IPS DF 19.7 (cell line): Measurements from ENCODE around the gene IGFBP2.

Experiments
- DNase-seq: peaks from one replicate; pipeline ENCODE4 v3.0.0-alpha.2; 2013; ENCODE audit warnings: low read depth, low spot score

The IGFBP2 gene

DNA sequence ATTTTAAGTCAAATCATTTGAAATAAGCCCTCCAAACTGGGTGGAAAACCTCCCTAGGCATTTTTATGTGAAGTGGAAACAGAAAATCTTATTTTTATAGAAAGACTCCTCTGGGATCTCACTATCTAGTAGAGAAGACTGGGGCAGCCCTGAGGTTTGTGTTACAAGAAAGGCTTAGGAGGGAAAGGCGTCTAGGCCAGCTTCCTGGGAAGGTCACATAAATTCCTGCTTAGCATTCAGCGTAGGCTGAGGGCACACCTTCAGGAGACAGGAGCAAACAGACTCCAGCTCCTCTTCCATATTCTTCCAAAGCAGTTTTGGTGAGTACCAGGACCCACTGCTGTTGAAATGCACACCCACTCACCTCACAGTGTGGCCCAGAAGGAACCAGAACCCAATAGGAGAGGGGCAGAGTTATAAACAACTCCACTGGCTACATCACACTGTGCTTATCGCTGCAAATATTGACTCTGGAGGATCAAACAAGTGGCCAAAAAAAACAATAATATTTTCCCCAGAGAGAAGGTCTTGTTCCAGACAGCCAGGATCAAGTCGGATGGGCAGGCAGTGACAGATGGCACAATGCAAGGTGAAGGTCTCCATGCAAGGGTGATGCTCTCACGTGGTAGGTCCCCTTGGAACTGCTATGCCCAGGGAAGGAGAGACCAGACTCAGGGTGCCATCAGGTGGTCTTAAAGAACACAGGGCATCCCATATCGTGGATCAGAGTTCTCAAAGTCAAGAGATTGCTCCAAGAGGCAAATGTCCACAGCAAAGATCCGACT is 17.7 kb upstream of the IGFBP2 start:
- DNase-seq, result no peak

DNA sequence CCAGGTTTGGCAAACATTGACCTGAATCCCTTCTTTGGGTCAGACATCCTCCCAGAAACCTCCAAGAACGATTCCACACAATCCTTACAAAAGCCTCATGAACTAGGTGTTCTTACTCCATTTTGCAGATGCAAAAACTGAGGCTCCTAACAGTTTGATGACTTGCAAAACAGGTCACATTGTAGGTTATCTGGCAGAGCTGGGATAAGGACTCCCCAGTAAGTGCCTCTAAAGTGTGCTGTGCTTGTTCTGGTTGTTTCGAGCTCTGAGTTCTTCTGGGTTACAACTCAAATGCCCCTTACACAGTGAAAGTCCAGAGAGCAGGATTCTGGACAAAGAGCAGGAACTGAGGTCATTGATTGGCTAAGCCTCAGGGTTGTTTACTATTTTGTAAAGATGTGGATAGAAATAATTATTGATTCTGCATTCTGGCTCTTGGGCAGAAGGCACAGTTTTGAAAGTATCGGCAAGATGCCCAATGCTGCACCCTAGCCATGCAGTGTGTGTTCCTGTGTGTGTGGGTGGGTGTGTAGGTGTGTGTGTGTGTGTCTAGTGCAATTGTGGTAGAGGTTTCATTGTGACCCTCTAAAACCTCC is 17.0 kb upstream of the IGFBP2 start:
- no peak for DNase-seq

DNA sequence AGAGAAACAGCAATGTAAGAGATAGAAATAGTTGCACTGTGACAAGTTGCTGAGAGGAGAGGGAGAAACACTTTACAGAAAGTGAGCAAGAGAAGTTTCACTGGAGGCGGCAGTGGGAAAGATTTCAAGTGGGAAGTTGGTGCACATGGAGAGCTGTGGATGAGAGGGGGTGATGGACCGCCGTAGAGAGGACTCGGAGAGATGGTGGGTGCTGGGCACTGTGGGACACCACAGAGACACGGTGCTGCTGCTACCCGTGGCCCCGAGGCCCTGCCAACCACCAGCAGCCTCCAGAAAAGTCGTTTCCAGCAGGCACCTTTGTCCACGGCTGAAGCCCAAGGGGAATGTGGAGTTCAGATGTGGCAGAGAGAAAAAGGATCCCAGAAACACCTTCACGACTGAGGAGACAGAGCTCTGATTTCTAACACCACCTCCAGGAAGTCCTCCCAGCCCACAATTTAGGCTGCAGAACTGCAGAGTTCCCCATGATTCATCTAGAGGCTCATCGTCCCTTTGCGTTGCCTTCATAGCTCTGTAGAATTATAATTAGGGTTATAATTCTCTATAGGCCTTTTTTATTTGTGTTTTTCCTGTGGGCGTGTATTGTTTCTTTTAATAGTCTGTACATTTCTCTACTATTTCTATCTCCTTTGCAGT is 15.9 kb upstream of the IGFBP2 start:
- no peak for DNase-seq

DNA sequence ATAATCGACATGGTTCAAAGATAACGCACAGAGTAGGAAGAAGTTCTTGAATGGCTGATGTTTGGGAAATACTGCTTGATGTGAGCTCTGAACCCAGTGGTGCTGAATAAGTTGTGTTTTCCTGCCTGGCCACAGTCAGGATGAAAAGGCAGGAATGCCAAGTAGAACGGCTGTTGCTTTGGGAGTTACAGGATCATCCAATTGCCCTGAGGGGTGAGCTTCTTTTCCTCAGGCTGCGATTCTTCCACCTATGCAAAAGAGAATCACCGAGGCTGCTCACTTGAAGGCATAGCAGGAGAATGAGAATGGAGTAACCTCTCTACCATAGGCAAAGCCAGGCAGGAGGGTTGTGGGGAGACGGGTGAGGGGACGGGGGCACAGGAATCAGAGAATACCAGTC is 14.4 kb upstream of the IGFBP2 start:
- DNase-seq, result no peak

DNA sequence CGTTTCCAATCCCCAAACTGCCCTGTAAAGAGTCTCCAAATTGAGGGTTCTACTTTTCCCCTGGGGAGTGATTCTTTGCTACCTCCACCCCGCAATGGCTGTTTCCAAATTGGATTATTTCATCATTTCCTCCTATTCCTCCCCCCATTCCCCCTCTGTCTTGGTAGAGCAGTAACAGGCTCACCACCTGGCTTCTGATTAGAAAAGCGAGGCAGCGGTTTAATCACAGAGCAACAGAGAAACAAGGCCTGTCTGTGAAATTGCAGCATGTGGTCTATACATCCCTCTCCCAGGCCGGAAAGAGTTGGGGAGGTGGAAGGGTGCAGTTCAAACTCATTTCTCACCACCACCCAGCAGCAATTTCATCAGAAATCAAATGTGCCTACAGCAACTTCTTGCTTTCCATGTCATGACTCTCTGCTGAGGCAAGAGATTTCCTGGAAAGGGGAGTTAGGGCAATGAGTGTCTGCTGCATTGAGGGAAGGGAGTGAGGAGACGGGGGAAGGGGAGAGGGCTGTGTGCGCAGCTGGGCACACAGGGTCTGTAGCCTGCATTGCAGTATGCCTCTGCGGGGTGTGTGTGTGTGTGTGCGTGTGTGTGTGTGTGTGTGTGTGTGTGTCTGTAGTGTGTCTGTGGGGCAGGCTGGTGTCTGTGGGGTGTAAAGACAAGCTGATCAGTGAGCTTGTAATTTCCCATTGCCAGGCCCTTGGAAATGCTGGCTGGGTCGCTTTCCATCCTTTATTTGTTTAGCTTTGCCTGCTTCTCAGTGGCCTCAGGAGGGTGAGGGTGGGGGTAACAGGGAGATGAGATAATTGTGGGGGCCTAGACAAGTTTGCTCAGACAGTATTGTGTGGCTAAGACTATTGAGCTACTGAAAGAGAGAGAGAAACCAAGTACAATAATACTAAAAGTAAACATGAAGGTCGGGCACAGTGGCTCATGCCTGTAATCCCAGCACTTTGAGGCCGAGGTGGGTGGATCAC is 13.5 kb upstream of the IGFBP2 start:
- no peak for DNase-seq

DNA sequence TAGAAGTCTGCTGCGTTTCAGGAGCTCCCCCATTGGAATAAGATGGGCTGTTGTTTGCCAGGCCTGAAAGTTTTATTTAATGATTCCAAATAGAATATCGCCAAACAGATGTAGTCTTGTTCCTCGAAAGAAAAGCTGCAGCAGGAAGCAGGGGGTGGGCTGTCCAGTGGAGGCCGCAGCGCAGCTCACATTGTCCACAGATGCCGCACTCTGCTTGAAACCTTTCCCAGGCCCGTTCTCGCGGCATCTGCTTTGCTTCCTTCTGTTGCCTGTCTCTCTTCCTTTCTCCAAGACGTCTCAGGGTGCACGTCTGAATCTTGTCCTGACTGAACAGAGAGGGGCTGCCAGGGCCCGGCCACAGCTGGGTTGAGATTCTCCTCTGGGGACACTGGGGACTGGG is 12.4 kb upstream of the IGFBP2 start:
- DNase-seq, result no peak

DNA sequence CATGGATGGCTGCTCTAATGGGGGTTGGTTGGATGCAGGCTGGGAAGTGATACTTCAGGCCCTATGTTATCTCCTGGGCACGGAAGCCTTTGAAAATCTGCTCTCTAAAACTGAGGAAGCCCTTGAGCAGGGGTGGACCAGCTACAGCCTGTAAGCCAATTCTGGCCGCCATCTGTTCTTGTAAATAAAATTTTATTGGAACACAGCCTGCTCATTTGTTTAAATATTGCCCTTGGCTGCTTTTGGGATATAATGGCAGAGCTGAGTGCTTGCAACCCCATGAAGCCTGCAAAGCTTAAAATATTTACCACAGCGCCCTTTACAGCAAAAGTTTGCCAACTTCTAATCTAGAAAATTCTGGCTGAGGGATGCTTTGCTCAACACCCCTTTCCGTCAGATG is 11.9 kb upstream of the IGFBP2 start:
- no peak for DNase-seq

DNA sequence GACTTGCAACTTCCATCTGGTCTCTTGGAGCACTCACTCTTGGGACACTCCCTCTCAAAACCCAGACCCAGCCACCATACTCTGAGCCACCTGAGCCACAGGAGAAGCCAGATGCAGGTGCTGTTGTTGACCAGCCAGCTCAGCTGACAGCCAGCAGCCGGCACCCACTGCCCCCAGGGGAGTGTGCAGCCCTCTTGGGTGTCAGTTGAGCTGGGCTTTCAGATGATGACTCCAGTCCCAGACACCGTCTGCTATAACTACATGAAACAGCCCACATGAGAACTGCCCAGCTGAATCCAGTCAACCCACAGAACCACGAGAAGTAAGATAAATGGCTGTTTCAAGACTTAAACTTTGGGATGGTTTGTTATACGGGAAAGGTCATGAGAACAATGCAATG is 10.7 kb upstream of the IGFBP2 start:
- no peak for DNase-seq

DNA sequence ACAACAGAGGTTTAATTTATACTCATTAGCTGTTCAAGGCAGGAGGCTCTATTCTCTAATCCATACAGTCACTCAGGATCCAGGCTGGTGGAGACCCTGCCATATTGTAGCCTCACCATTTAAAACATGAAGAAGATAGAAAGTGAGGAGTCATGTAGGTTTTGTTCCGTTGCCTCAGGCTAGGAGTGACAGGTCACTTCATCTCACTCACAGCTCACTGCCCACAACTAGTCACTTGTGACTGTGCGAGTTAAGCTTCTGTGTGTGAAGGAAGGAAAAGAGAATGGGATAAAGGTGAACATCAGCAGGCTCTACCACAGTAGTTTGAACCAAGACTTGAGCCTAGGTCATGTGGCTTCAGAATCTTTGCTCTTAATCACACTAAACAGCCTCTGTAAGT is 9.0 kb upstream of the IGFBP2 start:
- DNase-seq, result no peak

DNA sequence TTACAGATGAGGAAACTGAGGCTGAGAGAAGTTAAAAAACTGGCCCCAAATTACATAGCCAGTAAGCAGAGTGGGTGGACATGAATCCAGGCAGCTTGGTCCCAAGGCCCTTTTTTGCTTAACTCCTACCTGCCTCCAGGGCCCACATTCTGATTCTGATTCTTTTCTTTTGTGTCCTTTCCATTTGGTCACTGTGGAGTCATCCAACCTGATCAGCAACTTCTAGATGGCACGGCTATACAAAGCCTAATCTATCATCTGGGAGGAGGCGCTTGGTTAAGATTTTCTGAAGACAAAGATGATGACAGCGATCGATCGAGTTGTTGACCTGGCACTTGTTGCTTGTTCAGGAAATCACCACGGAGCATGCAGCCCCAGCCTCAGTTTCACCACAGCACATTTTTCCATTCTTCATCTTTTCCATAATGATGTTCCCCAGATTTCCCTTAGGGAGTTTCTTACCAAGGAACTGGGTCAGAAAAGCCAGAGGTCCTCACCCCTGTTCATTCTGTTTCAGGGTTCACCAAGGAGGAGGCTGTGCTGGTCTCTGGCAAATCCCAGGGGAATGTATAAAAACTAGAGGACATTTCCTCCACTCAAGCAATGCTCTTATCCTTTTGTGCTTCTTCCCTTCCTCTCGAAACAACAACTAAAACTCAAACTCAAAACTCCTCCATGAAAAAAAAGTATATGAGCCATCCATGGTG is 6.9 kb upstream of the IGFBP2 start:
- no peak for DNase-seq

DNA sequence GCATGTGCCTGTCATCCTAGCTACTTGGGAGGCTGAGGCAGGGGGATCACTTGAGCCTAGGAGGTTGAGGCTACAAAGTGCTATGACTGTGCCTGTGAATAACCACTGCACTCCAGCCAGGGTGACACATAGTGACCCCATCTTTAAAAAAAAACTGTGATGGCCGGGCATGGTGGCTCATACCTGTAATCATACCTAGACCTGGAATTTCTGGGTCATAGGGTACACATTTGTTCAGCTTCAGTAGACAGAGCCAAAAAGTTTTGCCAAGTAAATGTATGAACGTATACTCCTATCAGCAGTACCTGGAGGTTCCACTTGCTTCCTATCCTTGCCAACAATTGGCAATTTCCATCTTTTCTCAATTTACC is 6.4 kb upstream of the IGFBP2 start:
- DNase-seq, result no peak

DNA sequence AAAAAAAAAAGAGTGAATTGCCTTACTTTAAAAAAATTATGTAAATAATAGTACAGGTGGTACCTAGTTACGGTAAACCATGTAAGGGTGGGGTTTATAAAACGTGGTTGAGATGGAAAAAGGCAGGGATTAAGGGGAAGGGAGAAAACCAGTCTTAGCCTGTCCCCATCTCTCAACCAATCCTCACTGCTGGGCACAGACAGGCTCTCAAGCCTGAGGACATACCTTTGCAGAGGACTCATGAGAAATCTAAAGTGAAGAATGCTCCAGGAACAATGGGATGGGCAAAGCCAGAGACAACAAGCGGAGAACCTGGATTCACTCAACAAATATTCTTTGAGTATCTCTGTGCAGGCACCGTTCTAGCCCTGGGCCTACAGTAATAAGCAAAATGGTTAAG is 3.4 kb upstream of the IGFBP2 start:
- DNase-seq, result no peak

DNA sequence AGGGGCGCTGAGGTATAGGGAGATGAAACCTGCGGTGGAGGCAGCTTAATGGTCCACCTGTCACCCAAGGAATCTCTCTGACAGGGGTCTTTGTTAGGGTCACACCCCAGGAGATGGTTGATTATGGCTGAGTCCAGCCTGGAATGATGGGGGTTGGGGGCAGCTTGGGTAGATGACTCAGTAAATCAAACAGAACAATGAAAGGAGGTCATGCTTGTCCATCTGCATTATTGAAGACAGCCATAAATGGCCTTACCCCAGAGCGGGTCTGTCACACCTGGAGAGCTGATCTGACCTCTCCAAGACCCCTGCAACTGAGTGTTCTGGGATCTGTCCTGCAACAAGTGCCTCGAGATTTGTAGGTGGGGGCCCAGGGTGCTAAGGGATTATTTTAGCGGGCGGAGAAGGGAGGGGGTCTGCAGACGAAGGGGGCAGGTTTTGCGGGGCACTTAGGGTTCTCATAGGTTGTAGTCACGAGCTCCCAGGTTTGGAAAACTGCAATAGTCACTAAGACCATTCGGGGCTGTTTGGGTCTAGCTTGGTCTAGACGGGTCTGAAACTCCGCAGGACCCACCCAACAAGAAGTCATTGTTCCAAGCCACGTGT is 771 bp upstream of the IGFBP2 start:
- no peak for DNase-seq

DNA sequence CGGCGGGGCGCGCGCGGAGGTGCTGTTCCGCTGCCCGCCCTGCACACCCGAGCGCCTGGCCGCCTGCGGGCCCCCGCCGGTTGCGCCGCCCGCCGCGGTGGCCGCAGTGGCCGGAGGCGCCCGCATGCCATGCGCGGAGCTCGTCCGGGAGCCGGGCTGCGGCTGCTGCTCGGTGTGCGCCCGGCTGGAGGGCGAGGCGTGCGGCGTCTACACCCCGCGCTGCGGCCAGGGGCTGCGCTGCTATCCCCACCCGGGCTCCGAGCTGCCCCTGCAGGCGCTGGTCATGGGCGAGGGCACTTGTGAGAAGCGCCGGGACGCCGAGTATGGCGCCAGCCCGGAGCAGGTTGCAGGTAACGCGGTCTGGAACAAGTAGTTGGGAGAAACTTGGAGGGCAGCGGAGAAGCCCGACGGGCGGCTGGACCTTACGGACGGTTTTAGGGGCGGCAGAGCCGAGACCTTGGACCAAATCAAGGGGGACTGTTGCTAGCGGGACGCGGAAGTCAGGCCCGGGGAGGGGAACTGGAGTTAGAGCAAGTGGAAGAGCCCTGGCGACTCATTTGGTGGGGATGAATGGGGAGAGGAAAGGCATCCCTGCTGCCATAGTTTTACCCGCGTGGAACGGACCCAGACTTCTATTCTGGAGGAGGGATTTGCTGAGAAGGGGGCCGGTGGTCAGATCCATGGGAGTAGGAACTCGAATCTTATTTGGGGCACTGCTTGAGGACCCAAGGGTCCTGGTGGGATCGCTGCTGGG is 573 bp downstream of the IGFBP2 start:
- DNase-seq, result no peak

DNA sequence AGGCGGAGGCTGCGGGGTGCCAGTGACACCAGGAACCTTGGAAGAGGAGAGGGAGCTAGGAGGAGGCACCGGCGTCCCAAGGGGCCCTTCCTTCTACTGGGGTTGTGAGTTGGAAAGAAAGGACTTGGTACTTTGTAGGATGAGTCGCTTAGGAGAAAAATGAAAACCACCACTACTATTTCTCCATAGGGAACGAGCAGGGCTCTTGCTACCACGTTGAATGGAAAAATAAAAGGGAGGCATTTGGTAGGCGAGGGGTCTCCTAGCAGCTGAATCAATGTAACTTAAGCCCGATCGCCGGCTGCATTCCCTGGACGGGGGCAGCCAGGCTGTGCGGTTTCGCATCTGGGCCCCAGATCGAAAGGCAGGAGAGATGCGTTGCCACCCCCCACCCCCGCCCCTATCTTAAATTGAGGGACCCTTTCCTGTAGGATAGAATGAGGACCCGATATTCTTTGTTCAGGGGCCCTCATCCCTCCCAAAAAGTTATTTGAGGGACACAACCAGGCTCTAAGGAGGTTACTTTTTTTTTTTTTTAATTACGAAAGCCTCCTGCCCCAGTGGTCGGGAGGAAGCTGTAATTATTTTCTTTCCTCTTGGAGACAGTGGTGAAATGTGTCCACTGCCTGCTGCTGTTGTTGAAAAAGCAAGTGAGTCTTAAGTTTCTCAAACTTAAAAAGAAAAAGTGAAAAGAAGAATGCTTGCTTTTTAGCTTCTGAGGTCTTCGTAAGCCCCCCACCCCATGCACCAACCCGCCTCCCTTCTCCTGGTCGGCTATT is 1.3 kb downstream of the IGFBP2 start:
- no peak for DNase-seq

DNA sequence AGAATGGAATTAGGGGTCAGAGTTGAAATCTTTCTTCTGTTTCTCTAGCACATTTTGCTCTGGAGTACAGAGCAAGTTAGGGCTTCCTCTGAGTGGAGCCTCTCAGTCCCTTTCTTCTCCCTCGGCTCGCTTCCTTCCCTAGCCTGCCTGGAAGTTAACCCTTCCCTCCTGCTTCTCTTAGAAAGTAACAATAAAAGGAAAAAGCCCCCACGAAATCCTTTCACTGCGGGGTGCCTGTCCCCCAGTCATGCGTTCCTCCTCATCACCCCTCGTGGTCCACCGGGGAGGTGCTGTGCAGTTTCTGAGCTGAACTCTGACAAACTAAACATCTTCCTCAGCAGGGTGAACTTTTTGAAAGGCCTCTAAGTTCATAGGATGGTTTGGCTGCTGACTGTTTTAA is 2.0 kb downstream of the IGFBP2 start:
- no peak for DNase-seq

DNA sequence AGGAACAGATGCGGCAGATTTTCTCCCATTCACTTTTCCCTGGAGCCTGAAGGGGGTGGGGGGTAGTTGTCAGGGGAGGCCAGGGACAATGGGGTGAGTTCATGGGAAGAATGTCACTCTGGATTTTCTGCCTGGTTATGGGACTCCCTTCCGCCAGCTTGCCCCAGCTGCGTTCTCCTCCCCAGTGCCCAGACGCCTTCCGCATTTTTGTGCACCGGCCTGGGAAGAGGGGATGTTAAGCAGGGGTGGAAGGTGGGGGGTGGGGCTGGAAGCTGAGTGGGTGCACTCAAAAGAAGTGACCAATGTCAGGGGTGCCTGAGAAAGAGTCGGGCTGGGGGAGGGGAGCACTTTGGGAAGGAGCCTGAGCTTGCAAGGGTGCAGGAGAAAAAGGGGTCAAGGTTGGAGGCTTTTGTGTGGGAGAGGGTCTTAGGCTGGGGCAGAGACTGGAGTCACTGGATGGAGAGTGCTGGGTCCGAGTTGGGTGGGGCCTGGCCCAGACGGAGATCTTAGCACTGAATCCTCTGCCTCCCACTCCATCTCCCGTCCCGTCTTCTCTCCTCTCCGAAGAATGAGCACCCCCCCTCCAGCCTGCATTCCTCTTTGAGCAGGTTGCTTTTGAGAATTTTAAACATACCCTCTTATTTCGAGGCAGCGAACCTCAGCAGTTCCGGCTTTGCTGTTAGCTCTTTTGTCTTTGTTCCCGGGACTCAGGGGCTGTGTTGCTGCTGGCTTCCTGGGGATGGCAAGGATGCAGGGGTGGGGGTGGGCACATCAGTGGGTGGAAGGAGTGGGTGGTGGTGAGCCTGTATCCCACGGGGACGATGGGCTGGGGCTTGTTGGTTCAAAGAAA is 2.7 kb downstream of the IGFBP2 start:
- no peak for DNase-seq
